ENCODE results near the gene GPLD1. TPM values are rescaled to one million over a fixed set of nuclear protein-coding genes. Genes with fewer than 3 reads are reported as not detected.
"Not testable (repeated sequence)": the region's sequence is repeated elsewhere in the genome, so short reads cannot be mapped to it uniquely, and the experiment has no call there.

Gene GPLD1
- total RNA-seq, 4 donors from 2014 or later = 24.4 to 69.6 (median 50.8) TPM

GRCh38 chr6:24426729-24427446, 62.5 kb downstream of the GPLD1 start:
- no peak overlapping the region for H3K4me3 ChIP-seq (ENCODE audit: low read depth, poor library complexity, severe bottlenecking)
- DNase-seq (ENCODE audit: low spot score in 2 of 2) = no peak
- intact Hi-C loops (cut with DNase I; ENCODE audit: low total_unique reads) = loop anchor here (5.0 kb wide), 1 partner anchor 265 kb away; no protein-coding TSS in a partner anchor
- WGBS, 2 donors = 91 to 93% methylated on average over 10 of the region's 10 CpGs
- TF ChIP-seq POLR2A (IDR thresholded peaks at IDR 0.05) = no peak
- TF ChIP-seq CTCF (IDR thresholded peaks at IDR 0.05) = no peak

- no peak for TF ChIP-seq CTCF (IDR thresholded peaks at IDR 0.05)
- no peak for TF ChIP-seq POLR2A (IDR thresholded peaks at IDR 0.05)
- no peak overlapping the region for H3K4me3 ChIP-seq (ENCODE audit: low read depth, poor library complexity, severe bottlenecking)
- no peak for DNase-seq (ENCODE audit: low spot score in 2 of 2)
- intact Hi-C loops (cut with DNase I; ENCODE audit: low total_unique reads) = loop anchor here (5.0 kb wide), 1 partner anchor 267 kb away; no protein-coding TSS in a partner anchor
- WGBS, 2 donors = 74 to 75% methylated on average over 2 of the region's 2 CpGs
These were observed 64.3 kb downstream of the GPLD1 start for GRCh38 chr6:24425091-24425490.

GRCh38 chr6:24419526-24419925, 69.9 kb downstream of the GPLD1 start:
- intact Hi-C loops (cut with DNase I; ENCODE audit: low total_unique reads) = no loop called here
- no peak for DNase-seq (ENCODE audit: low spot score in 2 of 2)
- TF ChIP-seq POLR2A (IDR thresholded peaks at IDR 0.05) = no peak
- TF ChIP-seq CTCF (IDR thresholded peaks at IDR 0.05) = no peak
- H3K4me3 ChIP-seq (ENCODE audit: low read depth, poor library complexity, severe bottlenecking) = no peak overlapping the region

- TF ChIP-seq POLR2A (IDR thresholded peaks at IDR 0.05) = no peak
- no peak for TF ChIP-seq CTCF (IDR thresholded peaks at IDR 0.05)
- 93 to 95% methylated on average over 4 of the region's 4 CpGs for WGBS, 2 donors
- no peak overlapping the region for H3K4me3 ChIP-seq (ENCODE audit: low read depth, poor library complexity, severe bottlenecking)
- intact Hi-C loops (cut with DNase I; ENCODE audit: low total_unique reads) = no loop called here
- DNase-seq (ENCODE audit: low spot score in 2 of 2) = no peak
These were observed 73.6 kb downstream of the GPLD1 start for GRCh38 chr6:24415753-24416152.

GRCh38 chr6:24414531-24414930, 74.8 kb downstream of the GPLD1 start:
- H3K4me3 ChIP-seq (ENCODE audit: low read depth, poor library complexity, severe bottlenecking); DNase-seq (ENCODE audit: low spot score in 2 of 2); intact Hi-C loops (cut with DNase I; ENCODE audit: low total_unique reads): not testable (repeated sequence)
- WGBS, 2 donors = 93 to 97% methylated on average over 15 of the region's 15 CpGs

- intact Hi-C loops (cut with DNase I; ENCODE audit: low total_unique reads) = no loop called here
- no peak for DNase-seq (ENCODE audit: low spot score in 2 of 2)
- TF ChIP-seq POLR2A (IDR thresholded peaks at IDR 0.05) (no peak), CTCF (IDR thresholded peaks at IDR 0.05) (no peak)
- WGBS, 2 donors = 94% methylated on average over 4 of the region's 4 CpGs
- H3K4me3 ChIP-seq (ENCODE audit: low read depth, poor library complexity, severe bottlenecking) = no peak overlapping the region
These were observed 77.1 kb downstream of the GPLD1 start for GRCh38 chr6:24412294-24412693.
